HAP-1 (cell line): ENCODE results near the gene EFNB3.

Experiments
- DNase-seq, 2 experiments: peaks; one replicate each; pipeline ENCODE4 v3.0.0-alpha.2; 2016 to 2020; ENCODE audit warnings: low spot score in 2 of 2
- H3K27me3 ChIP-seq: fragments of 250-450 bp; sonication (Bioruptor Pico); 2 replicates; pipeline ENCODE4 v1.5.1; 2020; ENCODE audit warnings: low read depth, mild to moderate bottlenecking, moderate library complexity
- H3K36me3 ChIP-seq: fragments of 250-450 bp; sonication (Bioruptor Pico); replicated peaks from 2 replicates; pipeline ENCODE4 v1.5.1; 2020; ENCODE audit warnings: mild to moderate bottlenecking
- H3K4me1 ChIP-seq: fragments of 250-450 bp; sonication (Bioruptor Pico); 2 replicates; pipeline ENCODE4 v1.5.1; 2020; ENCODE audit warnings: mild to moderate bottlenecking
- H3K4me3 ChIP-seq: fragments of 250-450 bp; sonication (Bioruptor Pico); 2 replicates; pipeline ENCODE4 v1.5.1; 2020; ENCODE audit warnings: mild to moderate bottlenecking, moderate library complexity
- H3K9me3 ChIP-seq: fragments of 250-450 bp; sonication (Bioruptor Pico); 2 replicates; pipeline ENCODE4 v1.5.1; 2020; ENCODE audit warnings: mild to moderate bottlenecking, moderate library complexity
- in situ Hi-C: fragments of 300-500 bp; cut with MboI; formaldehyde crosslinking; loops from 3 replicates; pipeline ENCODE4 v1.14.3; 2020; ENCODE audit warnings: low sequenced_read_pairs, inconsistent platforms, mixed read lengths

Gene EFNB3

DNA sequence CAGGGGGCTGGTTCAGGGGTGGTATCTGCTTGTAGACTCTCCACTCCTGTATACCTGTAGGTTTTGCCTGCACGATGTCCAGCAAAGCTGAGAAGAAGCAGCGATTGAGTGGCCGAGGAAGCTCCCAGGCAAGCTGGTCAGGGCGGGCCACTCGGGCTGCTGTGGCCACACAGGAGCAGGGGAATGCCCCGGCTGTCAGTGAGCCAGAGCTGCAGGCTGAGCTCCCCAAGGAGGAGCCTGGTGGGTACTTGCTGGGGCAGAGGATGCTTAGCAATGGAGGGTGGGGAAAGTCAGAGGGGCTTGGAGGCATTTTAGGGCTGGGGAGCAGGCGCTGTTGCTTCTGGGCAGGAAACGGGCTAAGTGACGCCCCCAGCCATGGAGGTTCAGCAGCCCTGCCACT is 14.7 kb downstream of the EFNB3 start:
- no peaks in the 10 kb centered on the region for H3K9me3 ChIP-seq
- in situ Hi-C loops = no loop called here
- peaks cover 11% of the 10 kb centered on the region for H3K4me1 ChIP-seq
- no peaks in the 10 kb centered on the region for H3K36me3 ChIP-seq
- H3K4me3 ChIP-seq = no peak overlapping the region
- H3K27me3 ChIP-seq = no peaks in the 10 kb centered on the region
- DNase-seq = no peak

DNA sequence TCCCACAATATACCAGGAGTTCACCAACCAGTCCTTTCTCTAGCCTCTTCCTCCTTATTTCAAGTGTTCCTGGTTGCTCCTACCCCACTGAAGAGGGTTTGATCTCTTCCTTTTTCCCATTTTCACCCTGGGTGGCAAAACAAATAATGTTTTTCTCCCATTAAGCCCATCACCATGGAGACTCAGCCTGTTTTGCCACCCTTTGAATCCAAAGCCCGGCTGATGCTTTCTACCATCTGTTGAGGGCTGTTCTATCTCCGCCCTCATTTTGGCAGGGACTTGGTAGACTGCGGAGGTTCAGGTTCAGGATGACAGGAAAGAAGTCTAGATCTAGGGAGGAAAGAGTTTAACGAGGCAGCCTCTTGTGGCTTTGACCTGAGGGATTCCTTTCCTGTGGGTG is 15.1 kb downstream of the EFNB3 start:
- no peak overlapping the region for H3K4me3 ChIP-seq
- peaks cover 11% of the 10 kb centered on the region for H3K4me1 ChIP-seq
- in situ Hi-C loops = no loop called here
- DNase-seq = no peak
- no peaks in the 10 kb centered on the region for H3K36me3 ChIP-seq
- H3K27me3 ChIP-seq = no peaks in the 10 kb centered on the region
- no peaks in the 10 kb centered on the region for H3K9me3 ChIP-seq

DNA sequence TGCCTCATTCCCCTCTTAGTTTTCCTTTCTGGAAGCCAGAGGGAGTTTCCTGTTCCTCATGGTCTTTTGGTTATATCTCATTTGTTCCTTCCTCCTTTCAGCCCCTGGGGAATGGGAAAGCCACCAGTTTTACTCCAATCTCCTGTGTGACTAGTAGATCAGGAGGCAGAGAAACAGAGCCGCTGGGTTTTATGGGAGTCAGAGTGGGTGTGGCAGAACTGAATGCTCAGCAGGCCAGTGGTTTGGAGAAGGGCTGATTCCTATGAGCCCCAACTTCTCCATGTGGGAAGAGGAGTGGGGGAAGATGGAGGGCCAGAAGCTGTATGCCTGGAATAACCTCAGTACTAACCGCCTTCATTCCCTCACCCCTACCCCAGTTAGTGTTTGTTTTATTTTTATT is 16.6 kb downstream of the EFNB3 start:
- H3K9me3 ChIP-seq = no peaks in the 10 kb centered on the region
- no peaks in the 10 kb centered on the region for H3K27me3 ChIP-seq
- DNase-seq = no peak
- in situ Hi-C loops = no loop called here
- H3K4me1 ChIP-seq = peaks cover 8% of the 10 kb centered on the region
- H3K4me3 ChIP-seq = no peak overlapping the region
- H3K36me3 ChIP-seq = no peaks in the 10 kb centered on the region

DNA sequence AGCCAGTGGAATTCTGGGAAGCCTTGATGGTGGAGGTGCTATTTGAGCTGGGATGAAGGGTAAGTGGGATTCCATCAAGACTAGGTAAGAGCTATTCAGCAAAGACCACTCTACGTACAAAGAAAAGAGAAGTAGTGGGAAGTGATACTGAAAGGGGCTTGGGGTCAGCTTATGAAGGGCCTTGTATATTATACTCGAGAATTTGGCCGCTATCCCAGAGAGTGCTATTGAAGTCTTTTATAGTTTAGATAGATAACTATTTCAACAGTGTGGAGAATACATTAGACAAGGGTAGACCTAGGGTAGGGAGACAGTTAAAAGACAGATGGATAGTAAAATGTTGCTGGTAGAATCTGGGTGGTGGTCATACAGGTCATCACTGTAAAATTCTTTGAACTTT is 22.9 kb downstream of the EFNB3 start:
- in situ Hi-C loops = no loop called here
- Histone ChIP-seq H3K36me3 (no peaks in the 10 kb centered on the region), H3K4me3 (no peak overlapping the region), H3K4me1 (no peaks in the 10 kb centered on the region), H3K9me3 (no peaks in the 10 kb centered on the region), H3K27me3 (no peaks in the 10 kb centered on the region)
- DNase-seq = no peak

DNA sequence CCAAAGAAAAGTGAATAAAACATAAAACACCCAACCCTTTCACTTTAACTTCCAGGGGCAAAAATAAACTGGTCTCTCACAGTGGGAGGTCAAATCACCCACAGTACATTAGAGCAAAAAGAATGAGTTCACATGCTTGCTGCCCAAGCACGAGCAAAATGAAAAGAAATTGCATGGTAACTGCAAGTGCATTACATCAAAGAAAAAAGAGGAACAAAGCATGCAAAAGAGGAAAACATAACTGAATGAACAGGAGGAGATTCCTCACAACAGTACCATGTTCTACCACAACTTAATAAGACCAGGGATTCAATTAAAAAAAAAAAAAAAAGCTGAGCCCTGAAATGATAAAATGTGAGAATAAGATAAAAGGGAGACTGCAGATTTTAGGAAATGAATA is 24.8 kb downstream of the EFNB3 start:
- Histone ChIP-seq H3K36me3 (no peaks in the 10 kb centered on the region), H3K4me3 (no peak overlapping the region), H3K9me3 (no peaks in the 10 kb centered on the region), H3K4me1 (no peaks in the 10 kb centered on the region), H3K27me3 (no peaks in the 10 kb centered on the region)
- in situ Hi-C loops = no loop called here
- DNase-seq = no peak

DNA sequence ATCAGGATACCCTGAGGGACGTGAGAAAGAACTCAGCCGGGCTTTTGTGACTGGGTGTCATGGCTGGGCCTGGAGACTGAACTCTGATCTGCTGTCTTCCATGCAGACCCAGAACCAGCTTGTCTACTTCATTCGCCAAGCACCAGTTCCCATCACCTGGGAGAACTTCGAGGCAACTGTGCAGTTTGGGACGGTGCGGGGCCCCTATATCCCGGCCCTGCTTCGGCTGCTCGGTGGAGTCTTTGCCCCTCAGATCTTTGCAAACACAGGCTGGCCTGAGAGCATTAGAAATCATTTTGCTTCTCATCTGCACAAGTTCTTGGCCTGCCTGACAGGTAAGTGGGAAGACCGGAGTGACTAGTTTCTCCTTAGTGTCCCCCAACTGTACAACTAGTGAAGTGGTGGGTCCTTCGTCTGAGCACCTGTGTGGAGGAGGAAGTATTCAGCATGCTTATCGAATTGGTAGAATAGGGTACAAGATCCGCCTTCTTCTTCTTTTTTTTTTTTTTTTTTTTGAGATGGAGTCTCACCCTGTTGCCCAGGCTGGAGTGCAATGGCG is 28.1 kb downstream of the EFNB3 start:
- peaks cover 13% of the 10 kb centered on the region; the same call in 1 of the 2 replicates for H3K27me3 ChIP-seq
- in situ Hi-C loops = no loop called here

DNA sequence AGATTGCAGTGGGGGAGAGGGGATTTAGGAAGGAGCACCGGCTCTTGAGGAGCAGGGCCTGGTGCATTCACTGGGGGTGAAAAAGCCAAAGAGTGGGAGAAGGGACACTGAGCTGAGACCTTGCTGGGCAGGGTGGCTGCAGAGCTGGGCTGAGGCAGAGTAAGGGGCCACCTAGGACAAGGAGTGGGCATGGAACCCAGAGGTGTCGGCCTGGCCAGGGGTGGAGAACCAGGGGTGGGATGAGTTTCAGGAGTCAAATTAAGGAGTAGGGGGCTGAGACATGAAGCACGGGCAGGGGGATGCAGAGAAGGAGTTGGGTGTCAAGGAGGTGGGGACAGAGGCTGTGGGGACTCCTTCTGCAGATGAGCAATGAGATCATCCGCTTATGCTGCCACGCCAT is 32.6 kb downstream of the EFNB3 start:
- Histone ChIP-seq H3K27me3 (peaks cover 23% of the 10 kb centered on the region), H3K36me3 (no peaks in the 10 kb centered on the region), H3K4me1 (no peaks in the 10 kb centered on the region), H3K4me3 (no peak overlapping the region), H3K9me3 (no peaks in the 10 kb centered on the region)
- in situ Hi-C loops = no loop called here
- DNase-seq = no peak

More for the DNA sequence above, 28.1 kb downstream of the EFNB3 start:
- H3K4me1 ChIP-seq = no peaks in the 10 kb centered on the region
- H3K9me3 ChIP-seq = no peaks in the 10 kb centered on the region
- no peak overlapping the region for H3K4me3 ChIP-seq
- DNase-seq = no peak
- H3K36me3 ChIP-seq = no peaks in the 10 kb centered on the region

DNA sequence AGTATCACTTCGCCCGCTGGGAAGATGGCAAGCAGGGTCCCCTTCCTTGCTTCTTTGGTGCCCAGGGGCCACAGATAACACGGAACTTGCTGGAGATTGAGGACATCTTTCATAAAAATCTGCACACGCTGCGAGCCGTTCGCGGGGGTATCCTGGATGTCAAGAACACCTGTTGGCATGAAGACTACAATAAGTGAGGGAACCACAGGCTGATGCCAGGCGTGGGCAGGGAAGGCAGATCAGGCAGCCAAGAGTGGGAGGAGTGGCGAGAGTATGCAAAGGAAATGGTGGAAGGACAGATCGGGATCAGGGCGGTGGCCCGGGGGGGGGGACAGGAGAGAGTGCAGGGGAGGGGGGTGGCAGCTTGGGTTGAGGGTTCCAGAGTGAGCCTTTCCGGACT is 34.7 kb downstream of the EFNB3 start:
- Histone ChIP-seq H3K9me3 (no peaks in the 10 kb centered on the region), H3K4me3 (no peak overlapping the region), H3K36me3 (no peaks in the 10 kb centered on the region), H3K27me3 (peaks cover 23% of the 10 kb centered on the region), H3K4me1 (no peaks in the 10 kb centered on the region)
- in situ Hi-C loops = loop anchor here (10.0 kb wide), 1 partner anchor 305 kb away; no protein-coding TSS in a partner anchor
- no peak for DNase-seq

DNA sequence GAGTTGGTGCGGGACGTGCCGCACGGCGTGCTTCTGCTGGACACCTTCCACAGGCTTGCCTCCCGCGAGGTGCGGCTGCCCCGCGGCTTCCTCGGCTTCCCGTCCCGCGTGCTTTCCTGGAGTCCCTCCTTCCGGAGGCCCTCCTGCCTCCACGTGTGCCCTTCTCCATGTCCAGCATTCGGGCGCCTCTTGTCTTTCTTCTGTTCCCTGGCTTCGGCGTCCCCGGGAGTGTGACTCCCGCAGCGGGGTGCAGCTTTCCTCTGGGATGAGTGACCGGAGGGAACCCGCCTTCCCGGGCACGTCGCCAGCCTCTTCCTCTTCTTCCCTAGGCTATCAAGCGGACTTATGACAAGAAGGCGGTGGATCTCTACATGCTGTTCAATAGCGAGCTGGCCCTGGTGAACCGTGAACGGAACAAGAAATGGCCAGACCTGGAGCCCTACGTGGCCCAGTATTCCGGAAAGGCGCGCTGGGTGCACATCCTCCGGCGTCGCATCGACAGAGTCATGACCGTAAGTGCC is 35.5 kb downstream of the EFNB3 start:
- DNase-seq = no peak
- no peak overlapping the region for H3K4me3 ChIP-seq
- peaks cover 5% of the 10 kb centered on the region for H3K4me1 ChIP-seq
- H3K36me3 ChIP-seq = no peaks in the 10 kb centered on the region
- no peaks in the 10 kb centered on the region for H3K9me3 ChIP-seq
- in situ Hi-C loops = loop anchor here (10.0 kb wide), 1 partner anchor 304 kb away; no protein-coding TSS in a partner anchor
- peaks cover 23% of the 10 kb centered on the region for H3K27me3 ChIP-seq

DNA sequence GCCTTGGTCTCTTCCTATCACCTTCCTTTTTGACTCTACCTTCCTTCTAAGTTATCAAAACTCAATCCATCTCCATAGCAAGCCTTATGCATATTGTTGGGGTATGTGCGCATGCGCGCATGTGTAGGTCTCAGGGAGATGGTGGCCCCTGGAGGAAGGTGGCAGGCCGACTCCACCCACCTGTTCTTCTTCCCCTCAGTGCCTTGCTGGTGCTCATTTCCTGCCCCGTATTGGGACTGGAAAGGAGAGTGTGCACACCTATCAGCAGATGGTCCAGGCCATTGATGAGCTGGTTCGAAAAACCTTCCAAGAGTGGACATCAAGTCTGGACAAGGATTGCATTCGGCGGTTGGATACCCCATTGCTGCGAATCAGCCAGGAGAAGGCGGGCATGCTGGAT is 37.7 kb downstream of the EFNB3 start:
- Histone ChIP-seq H3K27me3 (peaks cover 12% of the 10 kb centered on the region), H3K4me1 (peaks cover 12% of the 10 kb centered on the region)

DNA sequence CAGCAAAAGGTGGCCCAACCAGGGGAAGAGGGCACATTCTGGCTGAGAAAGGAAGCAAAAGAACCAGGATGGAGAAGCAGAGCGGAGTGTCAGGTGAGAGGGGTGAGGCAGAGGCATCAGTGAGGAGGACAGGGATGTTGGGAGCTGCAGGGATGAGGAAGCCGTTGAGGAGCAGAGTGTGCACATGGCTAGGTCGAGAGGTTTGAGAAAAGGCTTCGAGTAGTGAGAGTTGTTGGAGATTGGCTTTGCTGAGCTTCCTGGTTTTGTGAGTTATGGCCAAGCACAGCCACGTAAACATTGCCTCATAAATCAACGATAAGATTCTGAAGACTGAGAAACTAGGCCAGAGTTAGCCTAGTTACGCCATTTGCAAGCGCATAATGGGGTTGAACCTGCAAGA is 39.4 kb downstream of the EFNB3 start:
- peaks cover 4% of the 10 kb centered on the region for H3K27me3 ChIP-seq
- DNase-seq = no peak

More for the DNA sequence above, 37.7 kb downstream of the EFNB3 start:
- no peak for DNase-seq
- Histone ChIP-seq H3K9me3 (no peaks in the 10 kb centered on the region), H3K4me3 (no peak overlapping the region), H3K36me3 (no peaks in the 10 kb centered on the region)
- in situ Hi-C loops = loop anchor here (10.0 kb wide), 1 partner anchor 302 kb away; no protein-coding TSS in a partner anchor

DNA sequence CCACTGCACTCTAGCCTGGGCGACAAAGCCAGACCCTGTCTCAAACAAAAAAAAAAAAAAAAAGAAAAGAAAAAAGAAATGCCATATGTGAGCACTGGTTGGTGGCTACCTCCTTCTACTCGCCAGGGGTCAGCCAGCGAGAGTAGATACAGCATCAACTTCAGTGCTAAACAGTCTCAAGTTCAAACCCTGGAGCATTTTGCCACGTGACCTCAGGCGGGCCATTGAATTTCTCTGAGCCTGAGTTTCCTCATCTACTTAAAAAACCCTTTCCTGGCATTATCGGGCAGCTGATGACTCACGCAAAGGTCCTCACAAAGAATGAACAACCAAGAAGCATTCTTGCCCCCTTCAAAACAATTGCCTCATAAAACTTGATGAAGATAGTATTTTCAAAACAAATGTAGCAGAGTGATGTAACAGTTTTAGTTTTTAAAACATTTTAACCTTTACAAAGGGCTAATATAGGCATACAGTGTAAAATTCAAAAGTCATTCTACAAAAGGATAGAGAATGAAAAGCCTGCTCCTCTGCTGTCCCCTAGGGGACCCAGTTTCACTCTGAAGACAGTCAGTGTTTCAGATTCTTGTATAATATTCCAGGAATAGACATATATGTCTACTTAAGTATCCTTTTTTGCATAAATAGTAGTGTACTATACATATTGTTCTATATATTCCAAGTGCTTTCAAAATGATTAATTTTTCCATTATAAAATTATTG is 40.9 kb downstream of the EFNB3 start:
- H3K36me3 ChIP-seq = no peaks in the 10 kb centered on the region
- in situ Hi-C loops = loop anchor here (10.0 kb wide), 1 partner anchor 299 kb away; no protein-coding TSS in a partner anchor
- H3K4me3 ChIP-seq = no peak overlapping the region
- no peaks in the 10 kb centered on the region; the same call in 1 of the 2 replicates for H3K9me3 ChIP-seq
- H3K4me1 ChIP-seq = peaks cover 12% of the 10 kb centered on the region
- peak; percentile 79 to 84 for DNase-seq
- H3K27me3 ChIP-seq = no peaks in the 10 kb centered on the region

More for the DNA sequence above, 39.4 kb downstream of the EFNB3 start:
- in situ Hi-C loops = loop anchor here (10.0 kb wide), 1 partner anchor 300 kb away; no protein-coding TSS in a partner anchor
- H3K9me3 ChIP-seq = no peaks in the 10 kb centered on the region
- H3K4me1 ChIP-seq = peaks cover 12% of the 10 kb centered on the region
- no peak overlapping the region for H3K4me3 ChIP-seq
- no peaks in the 10 kb centered on the region for H3K36me3 ChIP-seq

DNA sequence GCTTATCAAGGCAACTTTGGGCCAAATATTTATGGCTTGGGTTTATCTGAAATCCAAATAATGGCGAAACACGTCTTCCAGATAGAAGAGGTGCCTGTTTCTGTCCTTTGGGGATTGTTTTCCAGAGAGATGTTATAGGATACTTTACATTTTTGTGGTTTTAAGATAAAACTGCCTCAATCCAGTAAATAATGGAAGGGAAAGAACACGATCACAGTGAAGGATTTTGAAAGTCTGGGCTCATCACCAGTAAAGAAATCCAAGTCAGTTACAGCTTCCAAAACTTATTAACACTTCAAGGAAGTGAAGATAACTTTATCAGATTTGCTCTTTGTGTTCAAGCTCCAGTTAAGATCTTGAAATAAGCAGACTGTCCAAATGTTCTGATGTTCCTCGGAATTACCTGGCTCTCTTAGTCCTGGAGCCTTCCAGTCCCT is 42.7 kb downstream of the EFNB3 start:
- no peaks in the 10 kb centered on the region for H3K36me3 ChIP-seq
- H3K9me3 ChIP-seq = no peaks in the 10 kb centered on the region; the same call in 1 of the 2 replicates
- H3K4me3 ChIP-seq = no peak overlapping the region
- in situ Hi-C loops = loop anchor here (10.0 kb wide), 1 partner anchor 297 kb away; no protein-coding TSS in a partner anchor
- H3K4me1 ChIP-seq = peaks cover 12% of the 10 kb centered on the region
- H3K27me3 ChIP-seq = no peaks in the 10 kb centered on the region
- DNase-seq = no peak
